SK-N-SH (cell line): ENCODE data around the gene BTBD9. TPM values are rescaled to one million over a fixed set of nuclear protein-coding genes. Genes with fewer than 3 reads are reported as not detected.

Experiments
- CTCF ChIA-PET: fragments of 300-600, 350-600 bp; formaldehyde crosslinking; extraction: SDS; loops from one replicate; lab custom pipeline; 2021; lab: Yijun Ruan, JAX
- POLR2A ChIA-PET: fragments of 350-600 bp; sonication (Branson Sonifier 250); formaldehyde crosslinking; extraction: SDS; loops from one replicate; lab custom pipeline; 2020; ENCODE audit warnings: antibody characterized with exemption, inconsistent platforms; lab: Yijun Ruan, JAX
- DNase-seq: peaks from one replicate; pipeline ENCODE4 v3.0.0; 2012
- H2AFZ ChIP-seq: fragments of 200-600 bp; sonication (generic); 2 replicates; pipeline ENCODE4 v1.8.1; 2016; ENCODE audit warnings: antibody characterized with exemption, mild to moderate bottlenecking, low read depth
- H3F3A ChIP-seq: fragments of 200-600 bp; sonication (generic); replicated peaks from 2 replicates; pipeline ENCODE3; 2016; ENCODE audit warnings: antibody characterized with exemption, mild to moderate bottlenecking; ENCODE audit not compliant: insufficient read depth
- H3K27ac ChIP-seq, 2 experiments: fragments of 200-500 bp in 1 of 2; fragments of 200-600 bp in 1 of 2; sonication (Bioruptor generic) in 1 of 2; sonication (generic), shearing (Covaris generic) in 1 of 2; 2 replicates each; pipeline versions ENCODE4 v1.5.1 to v1.6.1; 2014 to 2016; ENCODE audit warnings: low read depth in 2 of 2, inconsistent platforms in 1 of 2, low read length in 1 of 2, mild to moderate bottlenecking in 1 of 2, mixed read lengths in 1 of 2
- H3K27me3 ChIP-seq: fragments of 200-600 bp; sonication (generic), shearing (Covaris generic); 2 replicates; pipeline ENCODE4 v1.6.1; 2016; ENCODE audit warnings: mixed run types; ENCODE audit not compliant: insufficient read depth
- H3K36me3 ChIP-seq, 2 experiments: fragments of 200-500 bp in 1 of 2; fragments of 200-600 bp in 1 of 2; sonication (Bioruptor generic) in 1 of 2; sonication (generic) in 1 of 2; replicated peaks in 1 of 2; 2 replicates each; pipeline versions ENCODE3 to v1.5.1; 2014 to 2016; ENCODE audit warnings: low read length in 1 of 2, mild to moderate bottlenecking in 1 of 2; ENCODE audit not compliant: insufficient read depth in 2 of 2, control insufficient read depth in 1 of 2
- H3K4me1 ChIP-seq, 2 experiments: fragments of 200-500 bp in 1 of 2; fragments of 200-600 bp in 1 of 2; sonication (Bioruptor generic) in 1 of 2; sonication (generic), shearing (Covaris generic) in 1 of 2; 2 replicates each; pipeline versions ENCODE4 v1.5.1 to v1.6.1; 2014 to 2016; ENCODE audit warnings: low read depth in 1 of 2, low read length in 1 of 2, mixed run types in 1 of 2; ENCODE audit not compliant: insufficient read depth in 2 of 2, control insufficient read depth in 1 of 2
- H3K4me2 ChIP-seq: fragments of 200-600 bp; sonication (generic), shearing (Covaris generic); 2 replicates; pipeline ENCODE4 v1.6.1; 2017; ENCODE audit warnings: mixed run types
- H3K4me3 ChIP-seq, 2 experiments: fragments of 200-500 bp in 1 of 2; fragments of 200-600 bp in 1 of 2; sonication (Bioruptor generic) in 1 of 2; sonication (generic), shearing (Covaris generic) in 1 of 2; 2 replicates each; pipeline versions ENCODE4 v1.5.1 to v1.8.1; 2014 to 2016; ENCODE audit warnings: low read depth in 2 of 2, inconsistent platforms in 1 of 2, low read length in 1 of 2, mild to moderate bottlenecking in 1 of 2, mixed read lengths in 1 of 2, moderate library complexity in 1 of 2
- H3K79me2 ChIP-seq: fragments of 200-600 bp; sonication (generic); 2 replicates; pipeline ENCODE4 v1.8.1; 2017; ENCODE audit warnings: mild to moderate bottlenecking; ENCODE audit not compliant: insufficient read depth
- H3K9ac ChIP-seq: fragments of 200-600 bp; sonication (generic); 2 replicates; pipeline ENCODE4 v1.6.1; 2017; ENCODE audit warnings: mixed run types
- H3K9me2 ChIP-seq: fragments of 200-600 bp; sonication (generic); 2 replicates; pipeline ENCODE4 v1.6.1; 2017; ENCODE audit warnings: mixed run types
- H3K9me3 ChIP-seq: fragments of 200-600 bp; sonication (generic); 2 replicates; pipeline ENCODE4 v1.6.1; 2017; ENCODE audit warnings: mixed run types, mild to moderate bottlenecking, moderate library complexity
- H4K20me1 ChIP-seq: fragments of 200-600 bp; sonication (generic); 2 replicates; pipeline ENCODE4 v1.6.1; 2017; ENCODE audit warnings: mild to moderate bottlenecking, mixed run types; ENCODE audit not compliant: insufficient read depth
- CHD2 ChIP-seq: fragments of 150-350 bp; IDR thresholded peaks from 2 replicates; pipeline ENCODE4 v1.6.1; 2018; ENCODE audit warnings: low read length; ENCODE audit not compliant: partially characterized antibody
- EP300 ChIP-seq, 2 experiments: IDR thresholded peaks; 2 replicates each; pipeline versions ENCODE4 v1.4.0 to v1.6.1; 2012; ENCODE audit warnings: borderline replicate concordance in 1 of 2, low read depth in 1 of 2, low read length in 1 of 2
- EZH2phosphoT487 ChIP-seq: fragments of 200-600 bp; sonication (generic); IDR thresholded peaks from 2 replicates; pipeline ENCODE4 v1.6.1; 2017; ENCODE audit warnings: low read depth, mixed run types, mild to moderate bottlenecking, antibody characterized with exemption, moderate library complexity, borderline replicate concordance
- FOSL2 ChIP-seq: IDR thresholded peaks from 2 replicates; pipeline ENCODE4 v1.4.0; 2012; ENCODE audit warnings: low read depth, mild to moderate bottlenecking, moderate library complexity, borderline replicate concordance
- GABPA ChIP-seq: IDR thresholded peaks from 2 replicates; pipeline ENCODE4 v1.4.0; 2012; ENCODE audit warnings: low read depth, mild to moderate bottlenecking
- JUND ChIP-seq: IDR thresholded peaks from 2 replicates; pipeline ENCODE4 v1.4.0; 2012
- MEF2A ChIP-seq: IDR thresholded peaks from 2 replicates; pipeline ENCODE4 v1.4.0; 2012; ENCODE audit warnings: low read depth, borderline replicate concordance
- MXI1 ChIP-seq: IDR thresholded peaks from 2 replicates; pipeline ENCODE4 v1.6.1; 2012; ENCODE audit warnings: mild to moderate bottlenecking, low read depth, low read length, improper control_type of control experiment
- PBX3 ChIP-seq: IDR thresholded peaks from 2 replicates; pipeline ENCODE4; 2012
- RCOR1 ChIP-seq: fragments of 150-350 bp; IDR thresholded peaks from 2 replicates; pipeline ENCODE4 v1.6.1; 2017; ENCODE audit warnings: antibody characterized with exemption, low read length
- RFX5 ChIP-seq: IDR thresholded peaks from 2 replicates; pipeline ENCODE4 v1.6.1; 2012; ENCODE audit warnings: mild to moderate bottlenecking, improper control_type of control experiment, low read length
- SIN3A ChIP-seq: IDR thresholded peaks from 2 replicates; pipeline ENCODE4 v1.6.1; 2012; ENCODE audit warnings: low read depth, mild to moderate bottlenecking, low read length, moderate library complexity, borderline replicate concordance
- TCF12 ChIP-seq: IDR thresholded peaks from 2 replicates; pipeline ENCODE4 v1.4.0; 2012
- TEAD4 ChIP-seq: IDR thresholded peaks from 2 replicates; pipeline ENCODE4 v1.4.0; 2012; ENCODE audit warnings: mild to moderate bottlenecking, borderline replicate concordance; ENCODE audit not compliant: insufficient read depth
- USF1 ChIP-seq: IDR thresholded peaks from 2 replicates; pipeline ENCODE4 v1.4.0; 2012; ENCODE audit warnings: low read depth, borderline replicate concordance
- YY1 ChIP-seq: IDR thresholded peaks from 2 replicates; pipeline ENCODE4 v1.4.0; 2012; ENCODE audit warnings: low read depth, mild to moderate bottlenecking
- WGBS: methylation state at CpG from one replicate; pipeline ENCODE4 v1.1.6; 2017; ENCODE audit warnings: low lambda C conversion rate; 5-methylcytosine and 5-hydroxymethylcytosine counted together
- polyA plus RNA-seq, 3 experiments: library from polyadenylated mRNA; depleted of rRNA; stranded (reverse); fragments of >200 nt; gene quantifications; 2 replicates each; pipeline ENCODE4 v1.2.3, GENCODE V29; 2012
- TF ChIP-seq, protein P1 (sequence below): fragments of 150-350 bp; IDR thresholded peaks from 2 replicates; pipeline ENCODE4 v1.6.1; 2017; ENCODE audit warnings: antibody characterized with exemption, low read length, low read depth, borderline replicate concordance

BTBD9 gene
- polyA plus RNA-seq, 1 of the 3 experiments (the other 2 are of a cell fraction) = 2.2 TPM

DNA sequence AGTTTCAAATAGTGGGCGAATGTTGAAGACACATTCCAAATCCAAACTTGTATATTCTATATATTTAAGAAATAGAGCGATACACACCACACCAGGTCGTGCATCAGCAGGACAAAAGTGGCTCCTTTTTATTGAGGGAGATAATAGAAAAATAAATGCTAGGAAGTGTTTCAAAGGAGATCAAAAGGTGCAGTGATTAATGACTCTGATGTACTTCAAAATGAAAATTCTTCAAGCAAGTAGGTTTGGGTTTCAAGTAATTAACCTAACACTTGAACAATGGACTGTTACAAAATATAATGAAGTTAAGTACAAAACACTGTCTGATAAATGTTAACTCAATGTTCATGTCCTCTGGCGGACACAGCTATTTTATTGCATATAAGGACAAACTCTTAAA is 185.9 kb downstream of the BTBD9 start (continued):
- TF ChIP-seq SIN3A = no peak
- no peak for TF ChIP-seq GABPA
- no peak for TF ChIP-seq USF1
- TF ChIP-seq YY1 = no peak
- TF ChIP-seq CHD2 = no peak
- TF ChIP-seq RFX5 = no peak
- TF ChIP-seq MEF2A = no peak
- TF ChIP-seq EP300 (IDR thresholded peaks at IDR 0.05; ENCODE audit: borderline replicate concordance in 1 of 2, low read depth in 1 of 2, low read length in 1 of 2) = no peak
- TF ChIP-seq RCOR1 = no peak

DNA sequence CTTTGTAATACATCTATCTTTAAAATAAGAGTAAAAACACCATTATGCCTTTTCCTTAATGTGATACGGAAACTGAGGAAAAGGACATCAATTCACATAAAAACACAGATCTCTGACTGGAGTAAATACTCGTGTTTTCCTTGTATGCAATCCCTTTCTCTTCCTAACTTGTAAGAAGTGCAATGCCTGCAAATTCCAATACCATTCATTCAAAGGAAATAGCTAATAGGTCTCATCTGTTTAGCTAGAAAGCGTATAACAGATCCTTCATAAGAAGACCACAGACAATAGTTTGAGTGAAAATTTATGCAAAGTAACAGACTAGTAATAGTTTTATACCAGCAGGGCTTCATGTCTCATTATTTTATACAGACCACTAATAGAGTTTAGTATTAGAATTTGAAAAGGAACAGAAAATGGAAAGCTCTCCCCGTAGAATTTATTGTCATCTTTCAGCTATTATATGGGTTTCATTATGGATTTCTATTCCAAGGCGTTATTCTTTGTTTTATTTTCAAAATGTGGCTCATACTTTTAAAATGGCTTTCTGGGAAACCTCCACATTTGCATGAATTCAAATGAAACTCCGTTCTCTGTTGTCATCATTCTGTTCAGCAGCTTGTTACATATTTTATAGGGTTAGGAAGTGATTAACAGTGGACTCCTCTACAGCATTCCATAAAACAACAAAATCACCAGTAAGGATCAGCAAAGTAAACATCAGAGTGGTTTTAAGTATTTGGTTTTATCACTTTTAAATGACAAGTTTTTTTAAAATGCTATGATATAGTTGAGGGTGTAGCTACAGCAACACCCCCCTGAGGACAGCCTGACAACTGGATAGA is 186.7 kb downstream of the BTBD9 start:
- ChIA-PET CTCF (no interaction called here), POLR2A (no interaction called here)
- no peaks in the 10 kb centered on the region for H3K4me1 ChIP-seq
- H4K20me1 ChIP-seq = no peaks in the 10 kb centered on the region
- H3K9ac ChIP-seq = no peak overlapping the region
- no peak overlapping the region for H3K27ac ChIP-seq
- H3K9me2 ChIP-seq = no peaks in the 10 kb centered on the region
- WGBS = 86% methylated on average over 6 of the region's 6 CpGs
- no peak overlapping the region for H3K4me3 ChIP-seq
- no peak overlapping the region for H3K4me2 ChIP-seq
- no peak overlapping the region for H2AFZ ChIP-seq
- H3F3A ChIP-seq = no peaks in the 10 kb centered on the region
- DNase-seq = no peak
- no peaks in the 10 kb centered on the region for H3K9me3 ChIP-seq
- H3K36me3 ChIP-seq = no peaks in the 10 kb centered on the region
- no peaks in the 10 kb centered on the region for H3K27me3 ChIP-seq
- TF ChIP-seq FOSL2 = no peak
- no peak for TF ChIP-seq EP300 (IDR thresholded peaks at IDR 0.05; ENCODE audit: borderline replicate concordance in 1 of 2, low read depth in 1 of 2, low read length in 1 of 2)
- TF ChIP-seq RFX5 = no peak
- TF ChIP-seq TCF12 = no peak
- TF ChIP-seq EZH2phosphoT487 = no peak
- TF ChIP-seq MEF2A = no peak
- TF ChIP-seq SIN3A = no peak
- no peak for TF ChIP-seq JUND
- TF ChIP-seq, protein P1, sequence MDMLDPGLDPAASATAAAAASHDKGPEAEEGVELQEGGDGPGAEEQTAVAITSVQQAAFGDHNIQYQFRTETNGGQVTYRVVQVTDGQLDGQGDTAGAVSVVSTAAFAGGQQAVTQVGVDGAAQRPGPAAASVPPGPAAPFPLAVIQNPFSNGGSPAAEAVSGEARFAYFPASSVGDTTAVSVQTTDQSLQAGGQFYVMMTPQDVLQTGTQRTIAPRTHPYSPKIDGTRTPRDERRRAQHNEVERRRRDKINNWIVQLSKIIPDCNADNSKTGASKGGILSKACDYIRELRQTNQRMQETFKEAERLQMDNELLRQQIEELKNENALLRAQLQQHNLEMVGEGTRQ = no peak
- no peak for TF ChIP-seq PBX3
- TF ChIP-seq TEAD4 = no peak
- no peak for TF ChIP-seq CHD2
- no peak for TF ChIP-seq MXI1
- TF ChIP-seq, all 33 proteins: peak for 0
- no peaks in the 10 kb centered on the region for H3K79me2 ChIP-seq
